Measurements from ENCODE around the gene NOL6. TPM values are rescaled to one million over a fixed set of nuclear protein-coding genes. Genes with fewer than 3 reads are reported as not detected.

NOL6 gene
- total RNA-seq, 1 experiment from 2014 or later = 64.4 TPM

- Mint-ChIP-seq H3K36me3 (ENCODE audit: insufficient read depth in 1 of 3, low read depth in 3 of 3) (peaks cover 63 to 95% (median 85%) of the 10 kb centered on the region in 3 experiments; a peak in 6 of 7 replicates), H3K9me3 (no peaks in the 10 kb centered on the region), H3K4me3 (no peak overlapping the region), H3K27ac (no peak overlapping the region), H3K27me3 (ENCODE audit: low read depth) (no peaks in the 10 kb centered on the region), H3K4me1 (peaks cover 4 to 6% of the 10 kb centered on the region in 2 experiments; a peak in 2 of 4 replicates)
- Histone ChIP-seq H3K27ac (ENCODE audit: insufficient read length, low read depth, low read length) (no peak overlapping the region), H3K14ac (ENCODE audit: insufficient read depth, low read length) (no peak overlapping the region), H3K23me2 (ENCODE audit: insufficient read length, low read depth, low read length, poor library complexity, severe bottlenecking) (no peaks in the 10 kb centered on the region), H2BK12ac (ENCODE audit: insufficient read length, low read depth, low read length) (no peak overlapping the region), H2AK5ac (ENCODE audit: insufficient read length, low read length) (no peak overlapping the region), H2BK120ac (ENCODE audit: low read depth, low read length, poor library complexity, severe bottlenecking) (no peak overlapping the region), H4K8ac (replicated peaks; ENCODE audit: insufficient read length, low read depth, low read length) (no peak overlapping the region), H4K5ac (ENCODE audit: insufficient read length, low read depth, low read length) (no peak overlapping the region), H3K56ac (ENCODE audit: insufficient read length, low read depth, low read length) (no peak overlapping the region), H3K4ac (ENCODE audit: low read depth, low read length) (no peak overlapping the region), H3K79me2 (ENCODE audit: insufficient read depth, low read length) (peaks cover 6% of the 10 kb centered on the region), H3K18ac (ENCODE audit: insufficient read length, low read depth, low read length) (no peak overlapping the region), H2BK5ac (ENCODE audit: insufficient read length, low read length) (no peak overlapping the region), H3K9ac (ENCODE audit: extremely low read depth, insufficient read length, low read length) (no peak overlapping the region), H2AFZ (ENCODE audit: low read length) (no peak overlapping the region), H3K23ac (ENCODE audit: insufficient read length, low read depth, low read length) (no peak overlapping the region), H3T11ph (ENCODE audit: low read length) (no peak overlapping the region), H4K91ac (ENCODE audit: insufficient read length, low read depth, low read length) (no peak overlapping the region), H3K27me3 (ENCODE audit: insufficient read depth, low read length) (no peaks in the 10 kb centered on the region), H3K9me3 (ENCODE audit: control insufficient read depth, low read depth, low read length) (no peaks in the 10 kb centered on the region), H3K4me2 (ENCODE audit: insufficient read depth, insufficient read length, low read length) (no peak overlapping the region), H4K20me1 (ENCODE audit: control insufficient read depth, insufficient read depth, insufficient read length) (no peaks in the 10 kb centered on the region), H2BK15ac (ENCODE audit: low read depth, low read length) (no peak overlapping the region), H2BK20ac (ENCODE audit: low read depth, low read length, poor library complexity, severe bottlenecking) (no peak overlapping the region), H3K79me1 (ENCODE audit: insufficient read depth, low read depth, low read length, poor library complexity, severe bottlenecking) (no peaks in the 10 kb centered on the region), H3K4me1 (ENCODE audit: insufficient read depth, low read length) (0 out of 2 replicates have a peak, but pooled peaks cover 2% of the 10 kb centered on the region)
- no peak for DNase-seq
- no CpG with 5 or more reads among the region's 7 CpGs for WGBS (ENCODE audit: extremely low coverage, insufficient read length, low lambda C conversion rate)
- TF ChIP-seq, protein P1, sequence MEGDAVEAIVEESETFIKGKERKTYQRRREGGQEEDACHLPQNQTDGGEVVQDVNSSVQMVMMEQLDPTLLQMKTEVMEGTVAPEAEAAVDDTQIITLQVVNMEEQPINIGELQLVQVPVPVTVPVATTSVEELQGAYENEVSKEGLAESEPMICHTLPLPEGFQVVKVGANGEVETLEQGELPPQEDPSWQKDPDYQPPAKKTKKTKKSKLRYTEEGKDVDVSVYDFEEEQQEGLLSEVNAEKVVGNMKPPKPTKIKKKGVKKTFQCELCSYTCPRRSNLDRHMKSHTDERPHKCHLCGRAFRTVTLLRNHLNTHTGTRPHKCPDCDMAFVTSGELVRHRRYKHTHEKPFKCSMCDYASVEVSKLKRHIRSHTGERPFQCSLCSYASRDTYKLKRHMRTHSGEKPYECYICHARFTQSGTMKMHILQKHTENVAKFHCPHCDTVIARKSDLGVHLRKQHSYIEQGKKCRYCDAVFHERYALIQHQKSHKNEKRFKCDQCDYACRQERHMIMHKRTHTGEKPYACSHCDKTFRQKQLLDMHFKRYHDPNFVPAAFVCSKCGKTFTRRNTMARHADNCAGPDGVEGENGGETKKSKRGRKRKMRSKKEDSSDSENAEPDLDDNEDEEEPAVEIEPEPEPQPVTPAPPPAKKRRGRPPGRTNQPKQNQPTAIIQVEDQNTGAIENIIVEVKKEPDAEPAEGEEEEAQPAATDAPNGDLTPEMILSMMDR (conservative IDR thresholded peaks at IDR 0.05) = no peak
Measured at GRCh38 chr9:33467526-33467925, 6.2 kb downstream of the NOL6 start.

All from H9 (cell line).